ENCODE results near the gene SPG11.
A peak's percentile ranks its signal among the peaks of the same experiment; 100 is the strongest.
"Not testable (repeated sequence)": the region's sequence is repeated elsewhere in the genome, so short reads cannot be mapped to it uniquely, and the experiment has no call there.

Gene SPG11

GRCh38 chr15:44565387-44566154 lies 97.9 kb downstream of the SPG11 start:
- no peak for DNase-seq (ENCODE audit: low read depth)

- not testable (repeated sequence) for DNase-seq (ENCODE audit: low read depth)
These were observed 102.5 kb downstream of the SPG11 start for GRCh38 chr15:44560926-44561325.

GRCh38 chr15:44554934-44555723 lies 108.3 kb downstream of the SPG11 start:
- no peak for DNase-seq (ENCODE audit: low read depth)

- no peak for DNase-seq (ENCODE audit: low read depth)
These were observed 112.7 kb downstream of the SPG11 start for GRCh38 chr15:44550734-44551133.

GRCh38 chr15:44550256-44550655 lies 113.2 kb downstream of the SPG11 start:
- no peak for DNase-seq (ENCODE audit: low read depth)

GRCh38 chr15:44549152-44549551 lies 114.3 kb downstream of the SPG11 start:
- not testable (repeated sequence) for DNase-seq (ENCODE audit: low read depth)

- no peak for DNase-seq (ENCODE audit: low read depth)
These were observed 117.3 kb downstream of the SPG11 start for GRCh38 chr15:44545913-44546802.

- DNase-seq (ENCODE audit: low read depth), result not testable (repeated sequence)
These were observed 118.7 kb downstream of the SPG11 start for GRCh38 chr15:44544745-44545144.

GRCh38 chr15:44542596-44542995 lies 120.9 kb downstream of the SPG11 start:
- no peak for DNase-seq (ENCODE audit: low read depth)

GRCh38 chr15:44541282-44541958 lies 122.0 kb downstream of the SPG11 start:
- peak; percentile 77 for DNase-seq (ENCODE audit: low read depth)

GRCh38 chr15:44537735-44538240 lies 125.7 kb downstream of the SPG11 start:
- no peak for DNase-seq (ENCODE audit: low read depth)

- DNase-seq (ENCODE audit: low read depth), result peak; percentile 88
These were observed 126.3 kb downstream of the SPG11 start, which contains the start of gene EIF3J for GRCh38 chr15:44536962-44537734. Gene EIF3J (plus strand): TSS chr15:44537147. CDS start chr15:44537195, 48 bp downstream.

GRCh38 chr15:44536302-44536961 lies 127.0 kb downstream of the SPG11 start:
- DNase-seq (ENCODE audit: low read depth), result peak; percentile 79

GRCh38 chr15:44535523-44536301 lies 127.8 kb downstream of the SPG11 start:
- no peak for DNase-seq (ENCODE audit: low read depth)

- no peak for DNase-seq (ENCODE audit: low read depth)
These were observed 128.4 kb downstream of the SPG11 start for GRCh38 chr15:44535092-44535491.

GRCh38 chr15:44532689-44533088 lies 130.8 kb downstream of the SPG11 start:
- no peak for DNase-seq (ENCODE audit: low read depth)

GRCh38 chr15:44532275-44532674 lies 131.2 kb downstream of the SPG11 start:
- DNase-seq (ENCODE audit: low read depth), result not testable (repeated sequence)

GRCh38 chr15:44530653-44531052 lies 132.8 kb downstream of the SPG11 start:
- no peak for DNase-seq (ENCODE audit: low read depth)
